Left colon (tissue), 2 donors: ENCODE measurements around the gene BTN2A1. TPM values are rescaled to one million over a fixed set of nuclear protein-coding genes. Genes with fewer than 3 reads are reported as not detected.
"Not testable (repeated sequence)": the region's sequence is repeated elsewhere in the genome, so short reads cannot be mapped to it uniquely, and the experiment has no call there.

Experiments used
- ATAC-seq: fragments of 200-7000 bp; cut with Tn5 transposase; one replicate; pipeline ENCODE4 v1.9.1; 2020; ENCODE audit warnings: mild to moderate bottlenecking, moderate library complexity
- DNase-seq, 2 donors: peaks; one replicate each; pipeline ENCODE4 v3.0.0-alpha.2; 2020
- intact Hi-C, 2 donors: fragments of 100-400 bp; cut with DNase I in 1 of 2; cut with micrococcal nuclease in 1 of 2; formaldehyde crosslinking; loops; one replicate each; pipeline versions ENCODE4 v1.11.2 to v1.14.0; 2022; cut with DNase I, micrococcal nuclease
- total RNA-seq, 2 donors: library from RNA; stranded (reverse); fragmentation: NEBNext Ultra II Directional; extraction: Animal tissue kit (Norgen Biotek cat#: 25700); gene quantifications; one replicate each; pipeline ENCODE4 v1.2.1, GENCODE V29; 2021
- donor health status: DM: no; HTN: no; CAD: no.
- donor health status: DM: yes; HTN: yes; CAD: no.

Gene BTN2A1
- total RNA-seq, 2 donors from 2014 or later: 19.8 to 25.7 TPM

GRCh38 chr6:26483727-26484126, 26.0 kb downstream of the BTN2A1 start:
- intact Hi-C loops: no loop called here
- no peak for ATAC-seq
- DNase-seq: no peak

GRCh38 chr6:26484161-26484560, 26.4 kb downstream of the BTN2A1 start:
- intact Hi-C loops: no loop called here
- ATAC-seq (no peak), DNase-seq (no peak)

- ATAC-seq (no peak), DNase-seq (no peak)
- intact Hi-C loops: no loop called here
These were observed 27.5 kb downstream of the BTN2A1 start for GRCh38 chr6:26485112-26485780.

GRCh38 chr6:26486358-26486757, 28.6 kb downstream of the BTN2A1 start:
- intact Hi-C loops: no loop called here
- ATAC-seq: no peak
- no peak for DNase-seq

GRCh38 chr6:26487466-26487865, 29.7 kb downstream of the BTN2A1 start:
- intact Hi-C loops: no loop called here
- ATAC-seq (no peak), DNase-seq (no peak)

- ATAC-seq (peak; percentile 80), DNase-seq (no peak)
- intact Hi-C loops: no loop called here
These were observed 32.5 kb downstream of the BTN2A1 start for GRCh38 chr6:26489996-26490964.

- intact Hi-C loops: no loop called here
- ATAC-seq (no peak), DNase-seq (no peak)
These were observed 33.8 kb downstream of the BTN2A1 start for GRCh38 chr6:26491604-26492003.

GRCh38 chr6:26493258-26493657, 35.5 kb downstream of the BTN2A1 start:
- no peak for ATAC-seq
- intact Hi-C loops: no loop called here

GRCh38 chr6:26494117-26494516, 36.4 kb downstream of the BTN2A1 start:
- ATAC-seq (no peak), DNase-seq (no peak)
- intact Hi-C loops: no loop called here

More at GRCh38 chr6:26493258-26493657, 35.5 kb downstream of the BTN2A1 start:
- DNase-seq: no peak

GRCh38 chr6:26495281-26495680, 37.5 kb downstream of the BTN2A1 start:
- no peak for ATAC-seq
- no peak for DNase-seq
- intact Hi-C loops: no loop called here

GRCh38 chr6:26497610-26498009, 39.9 kb downstream of the BTN2A1 start:
- ATAC-seq (no peak), DNase-seq (no peak)
- intact Hi-C loops: no loop called here

GRCh38 chr6:26500102-26500501, 42.3 kb downstream of the BTN2A1 start, which contains the start of gene BTN1A1:
Gene BTN1A1, plus strand, starts transcription at chr6:26500303. Its CDS starts 984 bp downstream, at chr6:26501287.
- ATAC-seq: no peak
- no peak for DNase-seq
- intact Hi-C loops: no loop called here

GRCh38 chr6:26501482-26501986, 43.8 kb downstream of the BTN2A1 start:
- DNase-seq: peak; percentile 29 to 51
- intact Hi-C loops: no loop called here

GRCh38 chr6:26502165-26502564, 44.4 kb downstream of the BTN2A1 start:
- intact Hi-C loops: no loop called here
- DNase-seq (no peak), ATAC-seq (peak; percentile 49)

More at GRCh38 chr6:26501482-26501986, 43.8 kb downstream of the BTN2A1 start:
- ATAC-seq: peak; percentile 56

GRCh38 chr6:26502626-26503025, 44.9 kb downstream of the BTN2A1 start:
- ATAC-seq: no peak
- intact Hi-C loops: no loop called here

GRCh38 chr6:26507658-26508057, 49.9 kb downstream of the BTN2A1 start:
- intact Hi-C loops: no loop called here
- ATAC-seq: no peak

More at GRCh38 chr6:26502626-26503025, 44.9 kb downstream of the BTN2A1 start:
- no peak for DNase-seq

GRCh38 chr6:26511033-26511432, 53.3 kb downstream of the BTN2A1 start:
- ATAC-seq, intact Hi-C loops, DNase-seq: not testable (repeated sequence)

More at GRCh38 chr6:26507658-26508057, 49.9 kb downstream of the BTN2A1 start:
- DNase-seq: no peak

- DNase-seq (no peak), ATAC-seq (no peak)
- intact Hi-C loops: no loop called here
These were observed 57.2 kb downstream of the BTN2A1 start for GRCh38 chr6:26514984-26515383.
